Thyroid gland (tissue), 4 donors: ENCODE data around the gene FAM110A. TPM values are rescaled to one million over a fixed set of nuclear protein-coding genes. Genes with fewer than 3 reads are reported as not detected.

Experiments
- DNase-seq, 2 donors: peaks; one replicate each; pipeline ENCODE4 v3.0.0-alpha.2; 2019
- H3K27ac ChIP-seq, 3 donors: fragments of 200-600 bp; sonication (generic); 1 replicate in 2 of 3; 2 replicates in 1 of 3; pipeline ENCODE4 v1.5.1; 2016 to 2019; ENCODE audit warnings: mild to moderate bottlenecking in 1 of 3, moderate library complexity in 1 of 3
- H3K27me3 ChIP-seq: fragments of 200-600 bp; sonication (generic); one replicate; pipeline ENCODE4 v1.5.1; 2019
- H3K36me3 ChIP-seq, 2 donors: fragments of 200-600 bp; sonication (generic); one replicate each; pipeline ENCODE4 v1.5.1; 2016 to 2019
- H3K4me1 ChIP-seq, 2 donors: fragments of 200-600 bp; sonication (generic); one replicate each; pipeline ENCODE4 v1.5.1; 2017 to 2019
- H3K4me3 ChIP-seq, 3 donors: fragments of 200-600 bp; sonication (generic); replicated peaks in 1 of 3; 1 replicate in 2 of 3; 2 replicates in 1 of 3; pipeline ENCODE4 v1.5.1; 2016; ENCODE audit warnings: mild to moderate bottlenecking in 1 of 3
- H3K9me3 ChIP-seq: fragments of 200-600 bp; sonication (generic); one replicate; pipeline ENCODE4 v1.5.1; 2017
- CTCF ChIP-seq, 6 experiments: fragments of 200-600 bp in 3 of 6; fragments of 450-650 bp in 3 of 6; sonication (generic) in 3 of 6; IDR thresholded peaks; one replicate each; pipeline ENCODE4 v1.5.1; 2016 to 2019; ENCODE audit warnings: antibody characterized with exemption in 6 of 6, mild to moderate bottlenecking in 2 of 6, inconsistent platforms in 1 of 6, moderate library complexity in 1 of 6
- POLR2A ChIP-seq, 2 donors: fragments of 450-650 bp; IDR thresholded peaks; one replicate each; pipeline ENCODE4 v1.6.1; 2017; ENCODE audit warnings: antibody characterized with exemption in 2 of 2, mild to moderate bottlenecking in 2 of 2, moderate library complexity in 1 of 2
- WGBS, 2 donors: methylation state at CpG; one replicate each; pipeline ENCODE4 v1.1.5; 2017; 5-methylcytosine and 5-hydroxymethylcytosine counted together
- intact Hi-C: fragments of 100-400 bp; cut with DNase I; formaldehyde crosslinking; loops from one replicate; pipeline ENCODE4 v1.15.1; 2023
- total RNA-seq, 4 donors: library from RNA; depleted of rRNA; stranded (reverse); fragments of >200 nt; gene quantifications; one replicate each; pipeline ENCODE4 v1.2.3, GENCODE V29; 2016

Gene FAM110A
- total RNA-seq, 4 donors from 2014 or later: 7.0 to 15.5 (median 8.5) TPM

GRCh38 chr20:878511-879307 lies 45.2 kb downstream of the FAM110A start:
- Histone ChIP-seq H3K27me3 (no peaks in the 10 kb centered on the region), H3K4me3 (no peak overlapping the region), H3K27ac (no peak overlapping the region), H3K36me3 (no peaks in the 10 kb centered on the region), H3K9me3 (no peaks in the 10 kb centered on the region), H3K4me1 (no peaks in the 10 kb centered on the region)
- TF ChIP-seq CTCF (IDR thresholded peaks at IDR 0.05): no peak
- TF ChIP-seq POLR2A (IDR thresholded peaks at IDR 0.05): no peak
- 51 to 56% methylated on average over 9 of the region's 9 CpGs for WGBS, 2 donors
- intact Hi-C loops: no loop called here
- peak; percentile 18 to 41 for DNase-seq

GRCh38 chr20:879626-880025 lies 46.1 kb downstream of the FAM110A start:
- Histone ChIP-seq H3K36me3 (no peaks in the 10 kb centered on the region), H3K27ac (no peak overlapping the region), H3K4me3 (no peak overlapping the region), H3K4me1 (no peaks in the 10 kb centered on the region), H3K27me3 (no peaks in the 10 kb centered on the region), H3K9me3 (no peaks in the 10 kb centered on the region)
- no peak for DNase-seq
- no peak for TF ChIP-seq CTCF (IDR thresholded peaks at IDR 0.05)
- TF ChIP-seq POLR2A (IDR thresholded peaks at IDR 0.05): no peak
- 57 to 59% methylated on average over 4 of the region's 4 CpGs for WGBS, 2 donors
- intact Hi-C loops: no loop called here

- DNase-seq: no peak
- Histone ChIP-seq H3K27me3 (no peaks in the 10 kb centered on the region), H3K27ac (no peak overlapping the region), H3K36me3 (no peaks in the 10 kb centered on the region), H3K9me3 (no peaks in the 10 kb centered on the region), H3K4me1 (peaks cover 7% of the 10 kb centered on the region in 2 donors), H3K4me3 (no peak overlapping the region)
- WGBS, 2 donors: 78 to 85% methylated on average over 10 of the region's 10 CpGs
- intact Hi-C loops: no loop called here
- no peak for TF ChIP-seq POLR2A (IDR thresholded peaks at IDR 0.05)
- no peak for TF ChIP-seq CTCF (IDR thresholded peaks at IDR 0.05)
These were observed 47.7 kb downstream of the FAM110A start for GRCh38 chr20:881051-881782.

- Histone ChIP-seq H3K27me3 (no peaks in the 10 kb centered on the region), H3K36me3 (no peaks in the 10 kb centered on the region), H3K4me1 (peaks cover 7% of the 10 kb centered on the region in 2 donors), H3K9me3 (no peaks in the 10 kb centered on the region), H3K4me3 (no peak overlapping the region), H3K27ac (no peak overlapping the region)
- DNase-seq: no peak
- no peak for TF ChIP-seq POLR2A (IDR thresholded peaks at IDR 0.05)
- TF ChIP-seq CTCF (IDR thresholded peaks at IDR 0.05): no peak
- intact Hi-C loops: no loop called here
These were observed 48.2 kb downstream of the FAM110A start for GRCh38 chr20:881783-882144.
